MV-4-11 (cell line): ENCODE results near the gene SLC20A1.
A peak's percentile ranks its signal among the peaks of the same experiment; 100 is the strongest.
"Not testable (repeated sequence)": the region's sequence is repeated elsewhere in the genome, so short reads cannot be mapped to it uniquely, and the experiment has no call there.

Source experiments
- DNase-seq: peaks from one replicate; lab custom pipeline; 2025; lab: John Stamatoyannopoulos, UW

The SLC20A1 gene

DNA sequence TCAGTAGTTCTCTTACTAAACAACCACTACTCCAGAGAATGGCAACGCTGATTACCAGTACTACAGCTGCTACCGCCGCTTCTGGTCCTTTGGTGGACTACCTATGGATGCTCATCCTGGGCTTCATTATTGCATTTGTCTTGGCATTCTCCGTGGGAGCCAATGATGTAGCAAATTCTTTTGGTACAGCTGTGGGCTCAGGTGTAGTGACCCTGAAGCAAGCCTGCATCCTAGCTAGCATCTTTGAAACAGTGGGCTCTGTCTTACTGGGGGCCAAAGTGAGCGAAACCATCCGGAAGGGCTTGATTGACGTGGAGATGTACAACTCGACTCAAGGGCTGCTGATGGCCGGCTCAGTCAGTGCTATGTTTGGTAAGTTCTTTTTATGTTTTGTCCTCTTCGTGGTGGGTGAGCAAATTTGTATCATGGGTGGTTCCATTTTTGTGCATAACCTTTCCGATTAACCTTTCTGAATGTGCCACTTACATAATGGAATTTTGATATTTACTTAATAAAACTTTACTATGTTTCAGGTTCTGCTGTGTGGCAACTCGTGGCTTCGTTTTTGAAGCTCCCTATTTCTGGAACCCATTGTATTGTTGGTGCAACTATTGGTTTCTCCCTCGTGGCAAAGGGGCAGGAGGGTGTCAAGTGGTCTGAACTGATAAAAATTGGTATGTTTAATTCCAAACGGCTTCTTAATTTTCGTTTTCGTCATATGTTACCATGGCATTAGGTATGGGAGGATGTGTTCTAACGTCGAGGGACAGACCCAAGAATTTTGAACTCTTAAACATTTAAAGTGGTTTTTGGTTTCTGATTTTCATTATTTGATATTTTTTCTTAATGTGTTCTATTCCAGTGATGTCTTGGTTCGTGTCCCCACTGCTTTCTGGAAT is 1.3 kb downstream of the SLC20A1 start:
- peak; percentile 8 for DNase-seq

DNA sequence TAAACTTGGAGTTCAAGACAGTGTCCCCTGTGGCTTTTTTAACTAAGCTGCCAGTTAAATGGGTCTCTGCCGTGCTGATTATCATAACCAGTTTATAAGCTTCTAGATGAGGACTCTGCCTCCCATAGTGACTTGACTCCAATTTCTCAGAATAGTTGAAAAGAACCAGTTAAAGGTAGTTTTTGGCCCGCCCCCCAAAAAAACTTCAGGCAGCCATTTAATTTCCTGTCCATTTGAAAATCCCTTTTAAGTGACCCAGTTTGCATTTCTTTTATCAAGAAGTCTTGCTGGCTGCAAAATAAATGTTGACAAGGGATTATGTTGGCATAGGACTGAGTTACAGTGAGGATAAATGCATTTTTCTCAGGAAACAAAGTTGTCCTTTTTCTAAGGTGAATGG is 2.3 kb downstream of the SLC20A1 start:
- no peak for DNase-seq

DNA sequence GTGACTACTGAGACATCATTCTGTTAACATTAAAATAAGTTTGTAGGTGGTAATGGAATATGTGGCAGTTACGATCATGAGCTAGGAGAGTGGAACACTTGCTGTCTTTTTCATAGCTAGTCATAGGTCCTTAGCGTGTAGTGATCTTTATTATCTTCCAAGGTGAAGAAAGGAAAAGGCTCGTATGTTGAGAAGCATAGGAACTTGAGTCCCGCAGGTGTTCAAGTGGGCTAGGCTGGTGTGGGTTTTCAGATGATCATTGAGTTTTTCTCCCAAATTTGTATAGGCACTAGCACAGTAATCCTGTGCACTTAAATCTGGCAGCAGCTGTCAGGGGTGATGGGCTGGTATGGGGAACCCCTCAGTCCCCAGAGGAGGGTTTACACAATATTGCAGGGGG is 10.9 kb downstream of the SLC20A1 start:
- no peak for DNase-seq

DNA sequence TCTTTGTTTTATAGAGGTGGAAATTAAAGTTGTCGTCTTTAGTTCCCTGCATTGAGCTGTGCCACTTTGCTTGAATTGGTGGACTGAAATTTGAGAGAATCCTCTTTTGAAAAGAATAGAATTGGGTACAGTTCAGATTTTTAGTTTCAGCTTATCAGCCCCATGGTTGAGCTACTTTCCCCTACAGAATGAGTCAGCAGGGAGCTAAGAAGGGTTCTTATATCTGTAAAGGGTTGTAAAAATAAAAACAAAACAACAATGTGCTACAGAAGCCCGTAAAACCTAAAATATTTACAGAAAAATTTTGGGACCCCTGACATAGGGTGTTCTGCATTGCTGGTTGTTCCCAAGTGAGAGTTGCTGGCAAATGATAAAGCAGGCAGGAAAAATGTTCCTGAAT is 12.6 kb downstream of the SLC20A1 start:
- no peak for DNase-seq

- DNase-seq: no peak
Observed at GRCh38 chr2:112658839-112659667, 13.3 kb downstream of the SLC20A1 start.

DNA sequence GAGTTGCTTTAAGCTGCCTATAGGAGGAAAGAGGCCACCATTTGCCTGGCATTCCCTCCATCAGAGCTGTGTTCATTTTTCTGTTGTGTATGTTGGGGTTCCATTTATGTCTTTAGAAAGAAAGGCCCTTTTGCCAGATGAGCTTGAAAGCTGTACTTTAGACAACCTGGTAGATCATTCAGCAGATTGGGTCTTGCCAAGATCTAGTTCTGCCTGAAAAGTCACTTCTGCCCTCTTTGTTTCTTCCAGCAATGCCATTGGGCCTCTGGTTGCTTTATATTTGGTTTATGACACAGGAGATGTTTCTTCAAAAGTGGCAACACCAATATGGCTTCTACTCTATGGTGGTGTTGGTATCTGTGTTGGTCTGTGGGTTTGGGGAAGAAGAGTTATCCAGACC is 14.4 kb downstream of the SLC20A1 start:
- no peak for DNase-seq

- DNase-seq: no peak
Observed at GRCh38 chr2:112661656-112662305, 16.0 kb downstream of the SLC20A1 start.

- DNase-seq: peak; percentile 43
Observed at GRCh38 chr2:112662704-112663103, 17.0 kb downstream of the SLC20A1 start.

DNA sequence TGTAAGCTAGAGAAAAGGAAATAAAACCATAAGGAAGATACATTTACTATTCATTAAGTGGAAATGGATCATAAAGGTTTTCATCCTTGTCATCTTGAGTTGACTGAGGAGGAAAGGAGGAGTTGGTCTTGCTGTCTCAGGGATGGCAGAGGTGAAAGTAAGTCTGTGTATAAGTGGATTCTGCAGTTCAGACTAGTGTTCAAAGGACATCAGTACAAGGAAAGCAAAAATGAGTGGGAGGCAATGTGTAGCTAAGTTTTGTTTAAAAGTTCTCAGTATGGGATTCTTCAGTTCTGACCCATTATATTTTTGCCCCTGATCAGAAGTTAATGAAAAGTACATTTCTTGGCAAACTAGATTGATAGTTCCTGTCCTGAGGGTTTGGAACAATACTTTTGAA is 18.9 kb downstream of the SLC20A1 start:
- DNase-seq: no peak

GRCh38 chr2:112665113-112665780 is 19.5 kb downstream of the SLC20A1 start:
- DNase-seq: peak; percentile 72

DNA sequence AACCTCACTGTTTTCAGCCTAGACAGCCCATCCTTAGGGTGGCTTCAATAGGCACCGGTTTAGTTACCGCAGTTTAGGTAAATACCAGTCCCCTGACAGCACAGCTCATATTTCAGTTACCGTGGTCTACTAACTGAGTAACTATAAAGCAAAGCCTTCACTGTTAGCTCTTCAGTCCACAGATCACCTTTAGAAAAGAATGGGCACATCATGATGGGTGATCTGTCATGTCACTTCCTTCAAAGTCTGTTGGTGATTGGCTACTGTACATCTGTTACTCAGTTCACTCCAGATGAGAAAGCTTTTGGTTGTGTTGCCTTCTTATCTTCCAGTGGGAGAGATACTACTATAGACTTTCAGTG is 21.0 kb downstream of the SLC20A1 start:
- peak; percentile 63 for DNase-seq

GRCh38 chr2:112667540-112667939 is 21.8 kb downstream of the SLC20A1 start:
- not testable (repeated sequence) for DNase-seq

DNA sequence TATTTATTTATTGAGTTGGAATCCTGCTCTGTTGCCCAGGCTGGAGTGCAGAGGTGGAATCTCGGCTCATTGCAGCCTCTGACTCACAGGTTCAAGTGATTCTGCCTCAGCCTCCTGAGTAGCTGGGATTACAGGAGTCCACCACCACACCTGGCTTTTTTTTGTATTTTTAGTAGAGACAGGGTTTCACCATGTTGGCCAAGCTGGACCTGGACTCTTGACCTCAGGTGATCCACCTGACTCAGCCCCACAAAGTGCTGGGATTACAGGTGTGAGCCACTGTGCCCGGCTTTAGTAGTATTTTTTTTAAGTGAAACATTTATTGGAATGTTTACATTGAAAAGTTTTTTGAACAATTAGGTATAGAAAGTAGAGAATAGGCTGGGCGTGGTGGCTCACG is 23.9 kb downstream of the SLC20A1 start:
- no peak for DNase-seq

DNA sequence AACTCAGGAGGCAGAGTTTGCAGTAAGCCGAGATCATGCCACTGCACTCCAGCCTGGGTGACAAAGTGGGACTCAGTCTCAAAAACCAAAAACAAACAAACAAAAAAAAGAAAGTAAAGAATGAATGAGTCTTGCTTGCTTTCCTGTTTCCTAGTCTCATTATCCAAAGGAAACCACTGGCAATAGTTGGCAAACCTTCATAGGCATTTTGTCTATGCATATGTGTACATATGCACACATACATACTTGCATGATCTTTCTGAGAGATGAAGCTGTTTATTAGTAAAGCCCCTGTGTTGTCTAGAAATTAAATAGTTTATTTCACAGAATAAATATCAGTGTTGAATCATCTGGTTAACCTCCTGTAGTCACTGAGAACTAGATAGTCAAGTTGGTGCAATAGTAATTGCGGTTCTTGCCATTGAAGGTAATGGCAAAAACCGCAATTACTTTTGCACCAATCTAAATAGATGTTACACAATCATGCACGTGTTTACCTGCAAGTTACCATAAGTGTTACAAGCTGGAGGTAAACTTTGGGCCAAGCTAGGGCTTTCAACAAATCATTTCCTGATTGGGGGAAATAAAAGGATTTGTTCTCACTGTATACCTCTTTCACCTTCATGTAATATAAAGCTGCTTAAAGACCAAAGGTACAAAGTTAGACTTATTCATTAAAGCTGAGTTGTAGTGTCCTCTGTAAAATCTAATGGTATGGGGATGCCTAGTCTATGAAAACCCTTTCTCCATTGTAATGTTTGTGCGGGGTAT is 24.7 kb downstream of the SLC20A1 start:
- DNase-seq: no peak

- no peak for DNase-seq
Observed at GRCh38 chr2:112671801-112672200, 26.1 kb downstream of the SLC20A1 start.

DNA sequence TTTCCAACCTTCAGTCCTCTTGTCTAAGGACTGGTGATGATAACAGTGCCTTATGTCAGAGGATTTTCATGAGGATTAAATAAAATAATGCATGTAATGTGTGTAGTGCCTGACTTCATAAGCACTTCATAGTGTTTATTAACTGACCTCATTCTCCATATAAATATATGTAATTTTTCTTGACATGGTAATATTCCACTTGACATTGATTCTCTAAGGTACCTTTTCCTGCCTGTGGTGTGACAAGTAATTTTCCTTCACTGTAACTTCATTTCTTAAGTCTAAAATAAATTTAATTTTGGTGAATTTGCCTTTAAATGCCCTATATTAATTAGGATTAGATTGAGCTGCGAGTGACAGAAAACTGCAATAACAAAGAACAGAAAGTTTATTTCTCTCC is 27.3 kb downstream of the SLC20A1 start:
- no peak for DNase-seq

GRCh38 chr2:112674229-112674628 is 28.5 kb downstream of the SLC20A1 start:
- peak; percentile 94 for DNase-seq

- no peak for DNase-seq
Observed at GRCh38 chr2:112679484-112679883, 33.7 kb downstream of the SLC20A1 start.

DNA sequence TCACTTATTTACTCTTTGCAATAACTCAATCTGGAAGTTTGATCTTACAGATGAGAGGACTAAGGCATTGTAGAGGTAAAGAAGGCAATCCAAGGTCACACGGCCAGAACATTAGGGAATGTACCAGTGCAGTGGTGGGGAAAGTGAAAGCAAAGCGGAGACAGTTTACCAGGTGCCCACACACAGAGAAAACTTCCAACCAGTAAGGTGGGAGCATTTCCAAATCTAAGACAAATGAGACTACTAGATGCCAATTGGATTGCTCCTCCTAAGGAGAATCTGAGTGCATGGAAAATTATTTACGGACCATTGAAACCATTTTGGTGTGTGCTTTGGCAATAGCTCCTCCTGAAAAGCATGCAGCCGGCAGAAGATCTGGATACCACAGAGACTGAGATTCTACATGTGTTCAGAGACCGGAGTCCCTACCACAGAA is 34.9 kb downstream of the SLC20A1 start:
- DNase-seq: no peak

DNA sequence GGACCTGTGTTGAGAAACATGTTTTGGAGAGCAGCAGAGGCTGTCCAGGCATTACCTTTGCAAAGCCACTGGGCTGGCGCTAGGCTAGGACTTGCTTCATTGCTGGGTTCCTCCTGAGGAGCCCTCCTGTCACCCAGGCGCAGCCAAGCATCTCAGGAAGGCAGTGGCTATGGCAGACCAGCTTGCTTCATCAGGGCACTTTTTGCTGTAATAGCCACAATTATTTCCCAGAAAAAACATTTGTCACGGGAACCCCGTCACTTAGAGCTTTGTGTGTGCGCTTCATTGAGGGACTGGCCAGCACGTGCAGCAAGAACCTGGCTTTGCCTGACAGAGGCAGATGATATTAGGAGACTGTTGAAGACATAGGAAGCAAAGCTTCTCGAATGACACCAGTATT is 36.4 kb downstream of the SLC20A1 start:
- peak; percentile 78 for DNase-seq
